GM12865 (cell line): ENCODE data around the gene MYRFL.
"Not testable (repeated sequence)": the region's sequence is repeated elsewhere in the genome, so short reads cannot be mapped to it uniquely, and the experiment has no call there.

Experiments
- DNase-seq: peaks from one replicate; pipeline ENCODE4 v3.0.0; 2010; ENCODE audit warnings: low read depth
- H3K4me3 ChIP-seq: 2 replicates; pipeline ENCODE4 v1.5.1; 2011; ENCODE audit warnings: mild to moderate bottlenecking, low read depth, low read length, control low read depth
- TF ChIP-seq, protein P1 (sequence below): IDR thresholded peaks from 2 replicates; pipeline ENCODE4 v1.5.1; 2011; ENCODE audit warnings: low read length, control low read depth, low read depth, inconsistent platforms; ENCODE audit not compliant: insufficient read depth; ENCODE audit errors: missing control alignments

The MYRFL gene

GRCh38 chr12:69988481-69989321 is 163.7 kb downstream of the MYRFL start:
- no peak for DNase-seq
- TF ChIP-seq, protein P1, sequence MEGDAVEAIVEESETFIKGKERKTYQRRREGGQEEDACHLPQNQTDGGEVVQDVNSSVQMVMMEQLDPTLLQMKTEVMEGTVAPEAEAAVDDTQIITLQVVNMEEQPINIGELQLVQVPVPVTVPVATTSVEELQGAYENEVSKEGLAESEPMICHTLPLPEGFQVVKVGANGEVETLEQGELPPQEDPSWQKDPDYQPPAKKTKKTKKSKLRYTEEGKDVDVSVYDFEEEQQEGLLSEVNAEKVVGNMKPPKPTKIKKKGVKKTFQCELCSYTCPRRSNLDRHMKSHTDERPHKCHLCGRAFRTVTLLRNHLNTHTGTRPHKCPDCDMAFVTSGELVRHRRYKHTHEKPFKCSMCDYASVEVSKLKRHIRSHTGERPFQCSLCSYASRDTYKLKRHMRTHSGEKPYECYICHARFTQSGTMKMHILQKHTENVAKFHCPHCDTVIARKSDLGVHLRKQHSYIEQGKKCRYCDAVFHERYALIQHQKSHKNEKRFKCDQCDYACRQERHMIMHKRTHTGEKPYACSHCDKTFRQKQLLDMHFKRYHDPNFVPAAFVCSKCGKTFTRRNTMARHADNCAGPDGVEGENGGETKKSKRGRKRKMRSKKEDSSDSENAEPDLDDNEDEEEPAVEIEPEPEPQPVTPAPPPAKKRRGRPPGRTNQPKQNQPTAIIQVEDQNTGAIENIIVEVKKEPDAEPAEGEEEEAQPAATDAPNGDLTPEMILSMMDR: no peak
- no peak overlapping the region for H3K4me3 ChIP-seq

DNA sequence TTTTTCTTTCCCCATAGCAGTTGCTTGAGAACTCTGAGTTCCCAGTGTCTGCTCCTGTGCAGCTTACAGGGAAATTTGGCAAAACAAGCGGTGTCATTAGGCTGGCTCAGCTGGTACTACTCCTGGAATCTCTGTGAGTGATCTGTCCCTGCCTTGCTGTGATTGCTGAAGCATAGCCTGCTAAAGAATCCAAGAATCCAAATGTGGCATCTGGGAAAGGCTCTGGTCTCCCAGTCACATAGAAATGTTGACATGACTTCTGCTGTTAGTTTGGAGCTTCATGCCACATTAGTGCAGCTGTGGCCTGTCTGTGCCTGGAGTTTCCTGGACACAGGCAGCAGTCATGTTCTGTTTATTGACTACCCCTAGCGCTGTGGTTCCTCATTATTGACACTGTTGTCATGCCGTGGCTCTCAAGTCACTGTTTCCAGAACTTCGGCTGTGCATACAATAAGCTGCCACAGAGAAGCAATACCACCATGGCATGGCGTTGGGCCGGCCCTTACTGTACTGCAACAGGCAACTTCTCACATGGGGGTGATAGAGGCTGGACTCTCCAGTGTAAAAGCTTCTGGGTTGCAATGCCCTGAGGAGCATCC is 166.8 kb downstream of the MYRFL start:
- no peak overlapping the region for H3K4me3 ChIP-seq
- no peak for DNase-seq
- TF ChIP-seq, protein P1: no peak

DNA sequence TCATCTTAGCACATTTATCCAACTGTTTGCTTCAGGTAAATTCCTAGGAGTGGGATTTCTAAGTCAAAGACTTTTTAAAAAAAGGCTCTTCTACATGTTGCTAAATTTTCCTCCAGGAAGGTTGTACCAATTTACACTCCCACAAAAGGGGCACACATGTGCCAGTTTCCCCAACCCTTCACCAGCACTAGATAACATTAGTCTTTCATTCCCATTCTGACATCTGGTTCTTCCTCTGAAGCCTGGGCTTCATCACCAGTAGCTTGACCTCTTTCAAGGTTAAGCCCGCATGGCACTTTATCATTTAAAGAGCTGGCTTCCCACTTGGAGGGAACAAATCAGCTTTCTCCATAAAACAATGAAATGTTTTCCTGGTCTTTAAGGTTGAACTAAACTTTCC is 168.4 kb downstream of the MYRFL start:
- TF ChIP-seq, protein P1: no peak
- no peak overlapping the region for H3K4me3 ChIP-seq
- no peak for DNase-seq

DNA sequence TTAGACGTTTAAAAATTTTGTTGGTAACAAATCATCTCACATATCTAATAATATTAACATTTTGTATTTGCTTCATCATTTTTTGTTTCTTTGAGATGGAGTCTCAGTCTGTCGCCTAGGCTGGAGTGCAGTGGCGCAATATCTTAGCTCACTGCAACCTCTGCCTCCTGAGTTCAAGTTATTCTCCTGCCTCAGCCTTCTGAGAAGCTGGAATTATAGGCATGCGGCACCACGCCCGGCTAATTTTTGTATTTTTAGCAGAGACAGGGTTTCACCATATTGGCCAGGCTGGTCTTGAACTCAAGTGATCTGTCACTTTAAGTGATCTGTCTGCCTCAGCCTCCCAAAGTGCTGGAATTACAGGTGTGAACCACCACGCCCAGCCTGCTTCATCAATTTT is 169.1 kb downstream of the MYRFL start:
- DNase-seq, H3K4me3 ChIP-seq: not testable (repeated sequence)

DNA sequence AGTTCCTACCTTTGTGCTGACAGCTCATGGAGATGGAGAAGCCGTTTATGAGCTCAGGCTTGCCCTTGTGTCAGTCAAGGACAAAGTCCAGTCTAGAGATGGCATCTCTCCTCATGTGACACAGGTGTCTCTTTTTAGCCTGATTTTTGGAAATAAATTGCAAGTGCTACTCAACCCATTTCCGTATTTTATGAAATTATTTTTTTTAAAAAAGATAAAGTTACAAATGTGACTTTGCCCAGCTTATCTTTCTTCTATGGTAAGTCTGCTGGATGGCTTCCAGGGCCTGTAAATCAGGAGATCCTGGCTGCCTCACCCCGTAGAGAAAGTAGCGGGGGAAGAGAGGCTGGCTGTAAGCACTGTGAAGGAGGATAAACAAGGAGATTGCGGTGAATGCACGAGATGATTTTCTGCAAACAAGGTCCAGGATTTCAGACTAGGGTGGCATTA is 169.7 kb downstream of the MYRFL start:
- TF ChIP-seq, protein P1: no peak
- no peak overlapping the region for H3K4me3 ChIP-seq
- DNase-seq: no peak

GRCh38 chr12:69996241-69996640 is 171.2 kb downstream of the MYRFL start:
- TF ChIP-seq, protein P1: no peak
- no peak for DNase-seq
- H3K4me3 ChIP-seq: no peak overlapping the region

DNA sequence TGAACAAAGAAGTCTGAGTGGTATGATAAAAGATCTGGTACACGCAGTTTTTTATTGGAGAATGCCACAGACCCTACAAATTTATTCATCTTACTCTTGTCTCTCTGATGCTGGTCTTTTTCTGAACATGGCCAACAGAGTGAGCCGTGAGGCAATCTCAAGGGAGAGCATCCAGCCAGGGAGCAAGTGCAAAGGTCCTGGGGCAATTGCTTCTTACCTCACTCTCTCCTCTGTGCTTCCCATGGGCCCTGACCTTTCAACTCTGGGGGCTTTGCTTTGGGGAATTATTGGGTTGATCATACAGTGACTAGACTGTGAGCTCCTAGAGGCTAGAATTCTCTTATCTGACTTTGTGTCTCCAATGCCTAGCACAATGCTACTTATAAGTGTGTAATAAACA is 171.7 kb downstream of the MYRFL start:
- TF ChIP-seq, protein P1: no peak
- no peak for DNase-seq
- H3K4me3 ChIP-seq: no peak overlapping the region
